Measurements from ENCODE around the gene ACADS. TPM values are rescaled to one million over a fixed set of nuclear protein-coding genes. Genes with fewer than 3 reads are reported as not detected.
A peak's percentile ranks its signal among the peaks of the same experiment; 100 is the strongest.

ACADS gene
- polyA plus RNA-seq, 2 of the 4 experiments (the other 2 are of a cell fraction): 7.9 to 9.3 TPM

DNA sequence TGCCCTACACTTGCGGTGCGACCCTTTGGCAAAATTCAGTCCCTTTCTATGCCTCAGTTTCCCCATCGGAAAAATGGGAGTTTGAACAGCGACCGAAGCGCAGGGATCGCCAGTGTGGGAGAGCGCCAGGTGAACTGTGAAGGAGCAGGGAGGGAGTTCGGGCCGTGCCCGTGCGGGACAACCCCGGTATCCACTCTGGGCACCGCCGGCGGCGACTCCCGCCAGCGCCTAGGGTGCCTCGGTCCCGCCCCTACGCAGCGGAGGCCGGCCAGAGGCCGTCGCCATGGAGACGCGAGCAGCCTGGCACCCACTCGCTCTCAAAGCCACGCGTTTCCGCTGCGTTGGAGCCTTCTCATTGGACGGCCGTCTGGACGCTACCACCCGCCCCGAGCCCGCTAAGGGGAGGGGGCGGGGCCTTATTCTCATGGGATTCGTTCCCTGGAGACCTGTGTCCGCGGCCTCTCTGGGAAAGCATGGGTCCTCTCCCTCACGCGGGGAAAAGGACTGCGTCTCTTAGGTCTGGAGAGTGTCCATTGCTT, 39.4 kb upstream of the ACADS start:
- DNase-seq (ENCODE audit: low read depth in 1 of 2, low spot score in 1 of 2) (peak; percentile 92 to 99), FAIRE-seq (peak; percentile 46), ATAC-seq (peak; percentile 89 to 94)
- Histone ChIP-seq H3K4me3 (peak overlapping the region; percentile 97), H3K27ac (peak overlapping the region; percentile 92 to 94), H3K4me2 (peak overlapping the region; percentile 83), H3K9me3 (no peaks in the 10 kb centered on the region), H3K4me1 (peaks cover 37% of the 10 kb centered on the region)
- ChIA-PET CTCF (interaction anchor here (0.6 to 2.5 kb wide), 6 partner anchors 8 to 103 kb away, joined by 3 to 10 read pairs (median 4); no protein-coding TSS in a partner anchor), POLR2A (interaction anchor here (1.0 to 1.4 kb wide), 4 partner anchors 25 to 105 kb away, joined by 3 to 5 read pairs (median 4); partner anchors contain the start of gene POP5)
- under 1% methylated on average over 31 of the region's 46 CpGs for WGBS (ENCODE audit: missing lambda C conversion rate)
- TF ChIP-seq PHF8 (IDR thresholded peaks at IDR 0.05; ENCODE audit: borderline replicate concordance, low read depth) (peak; percentile 70; the same call in 1 of the 2 replicates), POLR2A (IDR thresholded peaks at IDR 0.05; ENCODE audit: low read length) (peak; percentile 98), ZSCAN20 (CRISPR knock-in tag; IDR thresholded peaks at IDR 0.05) (no peak), JUN (IDR thresholded peaks at IDR 0.05) (0 out of 5 replicates have a peak, but pooled peaks of 1 of the 2 experiments have one; percentile 29), RFX5 (IDR thresholded peaks at IDR 0.05) (peak; percentile 32; the same call in 1 of the 2 replicates), EP300 (IDR thresholded peaks at IDR 0.05) (no peak), MYC (IDR thresholded peaks at IDR 0.05; ENCODE audit: borderline replicate concordance, low read length) (0 out of 2 replicates have a peak, but pooled peaks have one; percentile 12)
- TF ChIP-seq, protein P1, sequence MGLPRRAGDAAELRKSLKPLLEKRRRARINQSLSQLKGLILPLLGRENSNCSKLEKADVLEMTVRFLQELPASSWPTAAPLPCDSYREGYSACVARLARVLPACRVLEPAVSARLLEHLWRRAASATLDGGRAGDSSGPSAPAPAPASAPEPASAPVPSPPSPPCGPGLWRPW (IDR thresholded peaks at IDR 0.05): no peak

DNA sequence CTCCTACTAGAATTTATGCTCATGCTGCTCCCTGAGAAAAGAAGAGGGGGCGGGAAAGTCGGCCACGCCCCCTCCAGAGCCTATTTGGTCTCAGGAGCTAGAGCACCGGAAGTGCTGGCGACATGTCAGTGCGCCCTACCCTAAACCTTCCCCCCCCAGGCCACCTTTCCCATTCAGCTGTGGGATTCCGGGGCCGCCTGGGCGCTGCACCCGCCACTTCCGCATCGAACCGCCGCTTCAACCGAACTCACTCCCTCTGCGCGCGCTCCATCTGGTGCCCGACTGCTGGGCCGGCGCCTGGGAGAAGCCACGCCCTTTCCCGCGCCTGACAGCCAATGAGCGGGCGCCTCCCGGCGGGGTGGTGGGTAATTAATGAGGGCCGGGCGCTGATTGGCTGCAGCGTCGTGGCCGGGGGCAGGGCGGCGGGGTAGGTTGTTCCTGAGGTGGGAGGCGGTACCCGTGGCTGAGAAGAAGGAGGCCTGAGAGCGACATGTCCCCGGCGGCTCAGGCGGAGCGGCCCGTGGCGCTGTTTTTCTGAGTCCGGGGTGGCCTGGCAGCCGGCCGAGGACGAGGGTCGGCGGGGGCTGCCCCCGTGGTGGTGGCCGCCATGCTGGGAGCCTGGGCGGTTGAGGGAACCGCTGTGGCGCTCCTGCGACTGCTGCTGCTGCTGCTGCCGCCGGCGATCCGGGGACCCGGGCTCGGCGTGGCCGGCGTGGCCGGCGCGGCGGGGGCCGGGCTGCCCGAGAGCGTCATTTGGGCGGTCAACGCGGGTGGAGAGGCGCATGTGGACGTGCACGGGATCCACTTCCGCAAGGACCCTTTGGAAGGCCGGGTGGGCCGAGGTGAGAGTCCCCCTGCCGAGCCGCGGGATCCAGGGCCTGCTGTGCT, 38.7 kb upstream of the ACADS start, which contains the start of gene MLEC:
MLEC (plus strand) TSS at position 460 of the 888 bp plus-strand sequence; CDS start at position 608, 148 bp downstream.
- H3K9me3 ChIP-seq: no peaks in the 10 kb centered on the region
- FAIRE-seq: no peak
- POLR2A ChIA-PET: interaction anchor here (0.6 to 1.4 kb wide), 5 partner anchors 24 to 105 kb away, joined by 3 to 5 read pairs (median 4); partner anchors contain the start of gene POP5
- TF ChIP-seq MYC (IDR thresholded peaks at IDR 0.05; ENCODE audit: borderline replicate concordance, low read length) (no peak), GATA3 (IDR thresholded peaks at IDR 0.05; ENCODE audit: borderline replicate concordance) (no peak; the same call in none of the 2 replicates), ZSCAN20 (CRISPR knock-in tag; IDR thresholded peaks at IDR 0.05) (no peak), RARB (CRISPR knock-in tag; IDR thresholded peaks at IDR 0.05) (no peak), NR3C1 (IDR thresholded peaks at IDR 0.05) (no peak), ZNF302 (CRISPR knock-in tag; IDR thresholded peaks at IDR 0.05) (no peak), MAZ (IDR thresholded peaks at IDR 0.05; ENCODE audit: borderline replicate concordance, low read depth, low read length) (no peak; the same call in 1 of the 2 replicates), HOXB13 (CRISPR knock-in tag; IDR thresholded peaks at IDR 0.05; ENCODE audit: low read depth) (no peak), EP300 (IDR thresholded peaks at IDR 0.05) (no peak), TP53 (CRISPR knock-in tag; IDR thresholded peaks at IDR 0.05) (peak; percentile 53; the same call in 1 of the 2 replicates), JUNB (IDR thresholded peaks at IDR 0.05) (no peak), ZFP36 (IDR thresholded peaks at IDR 0.05; ENCODE audit: borderline replicate concordance, partially characterized antibody) (no peak), NFE2L2 (conservative IDR thresholded peaks at IDR 0.05; ENCODE audit: low read length) (no peak), TFCP2L1 (CRISPR knock-in tag; IDR thresholded peaks at IDR 0.05) (0 out of 2 replicates have a peak, but pooled peaks have one; percentile 18), PHF8 (IDR thresholded peaks at IDR 0.05; ENCODE audit: borderline replicate concordance, low read depth) (peak; percentile 50; the same call in 1 of the 2 replicates), HOXA7 (CRISPR knock-in tag; IDR thresholded peaks at IDR 0.05) (no peak), CBX8 (IDR thresholded peaks at IDR 0.05) (no peak), HEYL (CRISPR knock-in tag; IDR thresholded peaks at IDR 0.05) (no peak), ZC3H11A (IDR thresholded peaks at IDR 0.05) (no peak), POLR2A (IDR thresholded peaks at IDR 0.05; ENCODE audit: low read length) (peak; percentile 85), CBX2 (IDR thresholded peaks at IDR 0.05; ENCODE audit: borderline replicate concordance, low read depth) (no peak), EHF (CRISPR knock-in tag; IDR thresholded peaks at IDR 0.05) (peak; percentile 40; the same call in 1 of the 2 replicates), HDAC2 (IDR thresholded peaks at IDR 0.05) (no peak), SMC3 (IDR thresholded peaks at IDR 0.05) (no peak; the same call in 2 of the 3 replicates), ESRRA (IDR thresholded peaks at IDR 0.05; ENCODE audit: borderline replicate concordance, low read length) (no peak), CHD4 (IDR thresholded peaks at IDR 0.05; ENCODE audit: borderline replicate concordance) (no peak)
- TF ChIP-seq, protein P2, sequence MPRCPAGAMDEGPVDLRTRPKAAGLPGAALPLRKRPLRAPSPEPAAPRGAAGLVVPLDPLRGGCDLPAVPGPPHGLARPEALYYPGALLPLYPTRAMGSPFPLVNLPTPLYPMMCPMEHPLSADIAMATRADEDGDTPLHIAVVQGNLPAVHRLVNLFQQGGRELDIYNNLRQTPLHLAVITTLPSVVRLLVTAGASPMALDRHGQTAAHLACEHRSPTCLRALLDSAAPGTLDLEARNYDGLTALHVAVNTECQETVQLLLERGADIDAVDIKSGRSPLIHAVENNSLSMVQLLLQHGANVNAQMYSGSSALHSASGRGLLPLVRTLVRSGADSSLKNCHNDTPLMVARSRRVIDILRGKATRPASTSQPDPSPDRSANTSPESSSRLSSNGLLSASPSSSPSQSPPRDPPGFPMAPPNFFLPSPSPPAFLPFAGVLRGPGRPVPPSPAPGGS (IDR thresholded peaks at IDR 0.05): no peak
- TF ChIP-seq, protein P3, sequence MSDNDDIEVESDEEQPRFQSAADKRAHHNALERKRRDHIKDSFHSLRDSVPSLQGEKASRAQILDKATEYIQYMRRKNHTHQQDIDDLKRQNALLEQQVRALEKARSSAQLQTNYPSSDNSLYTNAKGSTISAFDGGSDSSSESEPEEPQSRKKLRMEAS (IDR thresholded peaks at IDR 0.05): peak; percentile 76
- TF ChIP-seq, protein P4, sequence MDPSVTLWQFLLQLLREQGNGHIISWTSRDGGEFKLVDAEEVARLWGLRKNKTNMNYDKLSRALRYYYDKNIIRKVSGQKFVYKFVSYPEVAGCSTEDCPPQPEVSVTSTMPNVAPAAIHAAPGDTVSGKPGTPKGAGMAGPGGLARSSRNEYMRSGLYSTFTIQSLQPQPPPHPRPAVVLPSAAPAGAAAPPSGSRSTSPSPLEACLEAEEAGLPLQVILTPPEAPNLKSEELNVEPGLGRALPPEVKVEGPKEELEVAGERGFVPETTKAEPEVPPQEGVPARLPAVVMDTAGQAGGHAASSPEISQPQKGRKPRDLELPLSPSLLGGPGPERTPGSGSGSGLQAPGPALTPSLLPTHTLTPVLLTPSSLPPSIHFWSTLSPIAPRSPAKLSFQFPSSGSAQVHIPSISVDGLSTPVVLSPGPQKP (IDR thresholded peaks at IDR 0.05; ENCODE audit: low read depth, low read length): no peak

More for the DNA sequence above, 38.7 kb upstream of the ACADS start, which contains the start of gene MLEC:
- Histone ChIP-seq H3K4me3 (peak within 1 kb of the TSS; percentile 97), H3K27ac (peak within 1 kb of the TSS; percentile 92 to 94), H3K4me2 (peak within 1 kb of the TSS; percentile 86), H3K4me1 (peaks cover 44% of the 10 kb centered on the region)
- ATAC-seq (peak; percentile 89 to 91), DNase-seq (ENCODE audit: low read depth in 1 of 2, low spot score in 1 of 2) (peak; percentile 98 to 99)
- CTCF ChIA-PET: interaction anchor here (0.6 to 19.0 kb wide), 10 partner anchors 8 to 323 kb away, joined by 3 to 137 read pairs (median 6); partner anchors contain the start of gene UNC119B
- 1% methylated on average over 44 of the region's 84 CpGs for WGBS (ENCODE audit: missing lambda C conversion rate)

Measured in A549 (cell line).